ENCODE results near the gene TIGAR.

Gene TIGAR

DNA sequence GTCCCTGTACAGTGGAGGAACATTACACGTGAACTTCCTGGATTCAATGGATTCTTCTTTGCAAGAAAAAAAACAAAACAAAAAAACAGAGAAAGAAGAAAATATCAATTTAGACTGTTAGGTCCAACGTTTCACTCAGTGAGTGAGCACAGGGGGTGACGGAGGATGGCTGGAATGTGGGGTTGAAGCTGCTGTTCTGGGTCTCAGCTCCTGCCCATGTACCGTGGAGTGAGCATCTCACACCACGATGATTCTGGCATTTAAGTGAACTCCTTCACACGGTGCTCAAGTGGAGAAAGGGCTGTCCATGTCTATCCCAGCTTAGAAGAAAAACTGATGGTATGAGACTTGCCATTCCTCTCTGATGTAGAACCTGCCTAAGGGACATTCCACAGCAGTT, 24.3 kb upstream of the TIGAR start:
- Histone ChIP-seq H3K4me3 (replicated peaks; ENCODE audit: low read depth, low read length) (no peak overlapping the region), H3K27me3 (replicated peaks; ENCODE audit: control insufficient read depth, insufficient read depth, low read length) (no peaks in the 10 kb centered on the region), H3K36me3 (ENCODE audit: control insufficient read depth, insufficient read depth, low read length) (peaks cover 43% of the 10 kb centered on the region)
- TF ChIP-seq CTCF (IDR thresholded peaks at IDR 0.05; ENCODE audit: insufficient read depth, low read length, poor library complexity, severe bottlenecking), result no peak
- DNase-seq (ENCODE audit: extremely low read depth, insufficient read length), result no peak

DNA sequence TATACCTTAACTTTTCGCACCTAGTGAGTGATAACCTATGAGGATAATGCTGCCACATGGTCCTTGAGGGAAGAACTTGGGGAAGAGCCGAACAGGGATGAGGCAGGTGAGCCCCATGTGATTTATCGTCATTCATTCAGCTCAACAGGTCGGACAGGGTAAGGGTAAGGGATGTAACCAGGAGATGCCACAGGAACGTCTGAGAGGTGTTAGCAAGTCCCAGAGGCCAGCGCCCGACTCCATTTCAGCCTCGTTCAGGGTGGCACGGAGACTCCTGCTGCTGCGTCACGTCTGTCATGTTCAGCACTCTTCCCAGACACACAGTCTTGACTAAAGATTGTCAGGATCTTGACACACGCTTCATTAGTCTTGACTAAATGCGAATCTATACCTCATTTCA, 23.4 kb upstream of the TIGAR start:
- Histone ChIP-seq H3K4me3 (replicated peaks; ENCODE audit: low read depth, low read length) (no peak overlapping the region), H3K27me3 (replicated peaks; ENCODE audit: control insufficient read depth, insufficient read depth, low read length) (no peaks in the 10 kb centered on the region), H3K36me3 (ENCODE audit: control insufficient read depth, insufficient read depth, low read length) (peaks cover 43% of the 10 kb centered on the region)
- TF ChIP-seq CTCF (IDR thresholded peaks at IDR 0.05; ENCODE audit: insufficient read depth, low read length, poor library complexity, severe bottlenecking), result no peak
- no peak for DNase-seq (ENCODE audit: extremely low read depth, insufficient read length)

GRCh38 chr12:4300883-4301282, 20.1 kb upstream of the TIGAR start:
- H3K27me3 ChIP-seq (replicated peaks; ENCODE audit: control insufficient read depth, insufficient read depth, low read length), result no peaks in the 10 kb centered on the region
- no peak for DNase-seq (ENCODE audit: extremely low read depth, insufficient read length)

GRCh38 chr12:4301932-4302501, 19.0 kb upstream of the TIGAR start:
- H3K27me3 ChIP-seq (replicated peaks; ENCODE audit: control insufficient read depth, insufficient read depth, low read length), result no peaks in the 10 kb centered on the region
- no peak for DNase-seq (ENCODE audit: extremely low read depth, insufficient read length)
- H3K36me3 ChIP-seq (ENCODE audit: control insufficient read depth, insufficient read depth, low read length), result peaks cover 23% of the 10 kb centered on the region
- no peak for TF ChIP-seq CTCF (IDR thresholded peaks at IDR 0.05; ENCODE audit: insufficient read depth, low read length, poor library complexity, severe bottlenecking)
- no peak overlapping the region for H3K4me3 ChIP-seq (replicated peaks; ENCODE audit: low read depth, low read length)

More at GRCh38 chr12:4300883-4301282, 20.1 kb upstream of the TIGAR start:
- H3K36me3 ChIP-seq (ENCODE audit: control insufficient read depth, insufficient read depth, low read length), result peaks cover 31% of the 10 kb centered on the region
- no peak overlapping the region for H3K4me3 ChIP-seq (replicated peaks; ENCODE audit: low read depth, low read length)
- TF ChIP-seq CTCF (IDR thresholded peaks at IDR 0.05; ENCODE audit: insufficient read depth, low read length, poor library complexity, severe bottlenecking), result no peak

DNA sequence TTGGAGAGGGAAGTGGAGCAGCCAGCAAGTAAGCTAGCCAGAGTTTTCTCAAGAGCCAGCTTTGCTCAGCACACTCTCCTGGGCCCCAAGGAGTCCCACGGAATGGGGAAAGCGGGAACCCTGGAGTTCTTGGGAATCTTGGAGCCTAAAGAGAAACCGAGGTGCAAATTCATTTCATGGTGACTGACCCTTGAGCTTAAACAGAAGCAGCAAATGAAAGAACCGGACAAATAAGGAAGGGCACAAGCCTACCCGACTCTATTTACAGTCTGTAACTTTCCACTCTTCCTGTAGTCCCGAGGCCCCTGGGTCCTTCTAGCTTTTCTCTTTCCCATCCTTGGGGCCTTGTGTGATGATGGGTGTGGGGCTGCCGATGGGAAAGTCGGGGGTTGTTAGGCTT, 18.1 kb upstream of the TIGAR start:
- Histone ChIP-seq H3K27me3 (replicated peaks; ENCODE audit: control insufficient read depth, insufficient read depth, low read length) (no peaks in the 10 kb centered on the region), H3K4me3 (replicated peaks; ENCODE audit: low read depth, low read length) (no peak overlapping the region), H3K36me3 (ENCODE audit: control insufficient read depth, insufficient read depth, low read length) (peaks cover 23% of the 10 kb centered on the region)
- no peak for TF ChIP-seq CTCF (IDR thresholded peaks at IDR 0.05; ENCODE audit: insufficient read depth, low read length, poor library complexity, severe bottlenecking)
- no peak for DNase-seq (ENCODE audit: extremely low read depth, insufficient read length)

- no peak for TF ChIP-seq CTCF (IDR thresholded peaks at IDR 0.05; ENCODE audit: insufficient read depth, low read length, poor library complexity, severe bottlenecking)
- H3K4me3 ChIP-seq (replicated peaks; ENCODE audit: low read depth, low read length), result no peak overlapping the region
- no peak for DNase-seq (ENCODE audit: extremely low read depth, insufficient read length)
- peaks cover 21% of the 10 kb centered on the region for H3K36me3 ChIP-seq (ENCODE audit: control insufficient read depth, insufficient read depth, low read length)
- H3K27me3 ChIP-seq (replicated peaks; ENCODE audit: control insufficient read depth, insufficient read depth, low read length), result no peaks in the 10 kb centered on the region
These were observed 17.3 kb upstream of the TIGAR start for GRCh38 chr12:4303750-4304149.
